ENCODE measurements around the gene PEF1. TPM values are rescaled to one million over a fixed set of nuclear protein-coding genes. Genes with fewer than 3 reads are reported as not detected.

PEF1 gene
- total RNA-seq, 1 experiment from 2014 or later = 40.3 TPM

DNA sequence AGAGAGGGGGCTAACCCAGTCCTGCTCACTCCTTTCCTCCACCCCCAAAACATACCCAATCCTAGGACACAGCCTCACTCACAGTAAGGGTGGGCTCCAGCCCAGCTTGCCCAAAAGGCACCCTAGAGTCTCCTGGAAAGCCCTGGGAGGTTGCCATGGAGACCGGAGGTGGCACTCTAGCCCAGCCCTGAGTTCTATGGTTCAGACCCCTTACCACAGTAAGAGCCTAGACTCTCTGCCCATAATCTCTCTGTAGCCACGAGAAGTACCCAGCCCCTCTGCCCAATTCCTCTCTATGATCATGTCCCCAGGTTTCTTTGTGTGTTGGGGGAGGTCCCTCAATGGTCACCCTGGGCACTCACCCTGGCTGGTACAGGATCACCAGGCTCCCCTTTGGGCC, 44.7 kb upstream of the PEF1 start:
- Mint-ChIP-seq H3K9me3 (no peaks in the 10 kb centered on the region), H3K4me3 (no peak overlapping the region), H3K36me3 (ENCODE audit: insufficient read depth in 1 of 3, low read depth in 3 of 3) (no peaks in the 10 kb centered on the region), H3K27me3 (ENCODE audit: low read depth) (no peaks in the 10 kb centered on the region), H3K27ac (peak overlapping the region in 1 of 3 experiments; percentile 53; a peak in 3 of 7 replicates), H3K4me1 (peaks cover 12 to 16% of the 10 kb centered on the region in 2 experiments)
- whole genome bisulfite sequencing (ENCODE audit: extremely low coverage, insufficient read length, low lambda C conversion rate) = no CpG with 5 or more reads among the region's 2 CpGs
- Histone ChIP-seq H3T11ph (ENCODE audit: low read length) (no peak overlapping the region), H3K4ac (ENCODE audit: low read depth, low read length) (no peak overlapping the region), H2AK5ac (ENCODE audit: insufficient read length, low read length) (no peak overlapping the region), H4K91ac (ENCODE audit: insufficient read length, low read depth, low read length) (no peak overlapping the region), H3K56ac (ENCODE audit: insufficient read length, low read depth, low read length) (no peak overlapping the region), H2BK5ac (ENCODE audit: insufficient read length, low read length) (no peak overlapping the region), H3K79me2 (ENCODE audit: insufficient read depth, low read length) (no peaks in the 10 kb centered on the region), H3K14ac (ENCODE audit: insufficient read depth, low read length) (no peak overlapping the region), H3K18ac (ENCODE audit: insufficient read length, low read depth, low read length) (no peak overlapping the region), H4K20me1 (ENCODE audit: control insufficient read depth, insufficient read depth, insufficient read length) (peaks cover 2% of the 10 kb centered on the region), H2BK20ac (ENCODE audit: low read depth, low read length, poor library complexity, severe bottlenecking) (no peak overlapping the region), H3K9ac (ENCODE audit: extremely low read depth, insufficient read length, low read length) (no peak overlapping the region), H3K27ac (ENCODE audit: insufficient read length, low read depth, low read length) (no peak overlapping the region), H2BK120ac (ENCODE audit: low read depth, low read length, poor library complexity, severe bottlenecking) (no peak overlapping the region), H2BK15ac (ENCODE audit: low read depth, low read length) (no peak overlapping the region), H3K9me3 (ENCODE audit: control insufficient read depth, low read depth, low read length) (no peaks in the 10 kb centered on the region), H2BK12ac (ENCODE audit: insufficient read length, low read depth, low read length) (no peak overlapping the region), H3K27me3 (ENCODE audit: insufficient read depth, low read length) (no peaks in the 10 kb centered on the region), H2AFZ (ENCODE audit: low read length) (no peak overlapping the region), H3K4me1 (ENCODE audit: insufficient read depth, low read length) (no peaks in the 10 kb centered on the region), H3K23me2 (ENCODE audit: insufficient read length, low read depth, low read length, poor library complexity, severe bottlenecking) (no peaks in the 10 kb centered on the region), H4K8ac (replicated peaks; ENCODE audit: insufficient read length, low read depth, low read length) (no peak overlapping the region), H3K23ac (ENCODE audit: insufficient read length, low read depth, low read length) (no peak overlapping the region), H3K79me1 (ENCODE audit: insufficient read depth, low read depth, low read length, poor library complexity, severe bottlenecking) (no peaks in the 10 kb centered on the region), H4K5ac (ENCODE audit: insufficient read length, low read depth, low read length) (no peak overlapping the region), H3K4me2 (ENCODE audit: insufficient read depth, insufficient read length, low read length) (no peak overlapping the region)
- no peak for DNase-seq
- TF ChIP-seq, protein P1, sequence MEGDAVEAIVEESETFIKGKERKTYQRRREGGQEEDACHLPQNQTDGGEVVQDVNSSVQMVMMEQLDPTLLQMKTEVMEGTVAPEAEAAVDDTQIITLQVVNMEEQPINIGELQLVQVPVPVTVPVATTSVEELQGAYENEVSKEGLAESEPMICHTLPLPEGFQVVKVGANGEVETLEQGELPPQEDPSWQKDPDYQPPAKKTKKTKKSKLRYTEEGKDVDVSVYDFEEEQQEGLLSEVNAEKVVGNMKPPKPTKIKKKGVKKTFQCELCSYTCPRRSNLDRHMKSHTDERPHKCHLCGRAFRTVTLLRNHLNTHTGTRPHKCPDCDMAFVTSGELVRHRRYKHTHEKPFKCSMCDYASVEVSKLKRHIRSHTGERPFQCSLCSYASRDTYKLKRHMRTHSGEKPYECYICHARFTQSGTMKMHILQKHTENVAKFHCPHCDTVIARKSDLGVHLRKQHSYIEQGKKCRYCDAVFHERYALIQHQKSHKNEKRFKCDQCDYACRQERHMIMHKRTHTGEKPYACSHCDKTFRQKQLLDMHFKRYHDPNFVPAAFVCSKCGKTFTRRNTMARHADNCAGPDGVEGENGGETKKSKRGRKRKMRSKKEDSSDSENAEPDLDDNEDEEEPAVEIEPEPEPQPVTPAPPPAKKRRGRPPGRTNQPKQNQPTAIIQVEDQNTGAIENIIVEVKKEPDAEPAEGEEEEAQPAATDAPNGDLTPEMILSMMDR (conservative IDR thresholded peaks at IDR 0.05) = no peak
